GM15510 (cell line): ENCODE data around the gene B4GALNT3.

Experiments used
- POLR2A ChIP-seq: IDR thresholded peaks from 3 replicates; pipeline ENCODE4 v1.6.1; 2011; ENCODE audit warnings: borderline replicate concordance; ENCODE audit not compliant: insufficient read length; ENCODE audit errors: extremely low read depth

B4GALNT3 gene

DNA sequence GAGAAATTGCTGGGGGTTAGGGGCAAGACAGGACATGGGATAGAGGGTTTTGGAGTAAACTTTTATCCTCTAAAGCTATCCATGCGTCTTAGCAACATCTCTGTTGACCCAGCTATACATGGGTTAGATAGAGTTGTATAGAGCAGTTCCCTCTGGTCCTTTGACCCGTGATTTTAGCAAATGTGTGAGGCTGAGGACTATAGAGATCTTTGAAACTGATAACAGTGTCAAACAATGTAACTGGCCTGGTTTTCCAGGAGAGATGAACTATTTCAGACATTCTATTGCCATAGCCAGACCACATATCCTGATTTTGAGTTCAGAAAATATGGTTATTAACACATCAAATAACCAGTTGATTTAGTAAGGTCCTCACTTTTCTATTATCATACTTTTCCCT lies 60.4 kb downstream of the B4GALNT3 start:
- no peak for TF ChIP-seq POLR2A

DNA sequence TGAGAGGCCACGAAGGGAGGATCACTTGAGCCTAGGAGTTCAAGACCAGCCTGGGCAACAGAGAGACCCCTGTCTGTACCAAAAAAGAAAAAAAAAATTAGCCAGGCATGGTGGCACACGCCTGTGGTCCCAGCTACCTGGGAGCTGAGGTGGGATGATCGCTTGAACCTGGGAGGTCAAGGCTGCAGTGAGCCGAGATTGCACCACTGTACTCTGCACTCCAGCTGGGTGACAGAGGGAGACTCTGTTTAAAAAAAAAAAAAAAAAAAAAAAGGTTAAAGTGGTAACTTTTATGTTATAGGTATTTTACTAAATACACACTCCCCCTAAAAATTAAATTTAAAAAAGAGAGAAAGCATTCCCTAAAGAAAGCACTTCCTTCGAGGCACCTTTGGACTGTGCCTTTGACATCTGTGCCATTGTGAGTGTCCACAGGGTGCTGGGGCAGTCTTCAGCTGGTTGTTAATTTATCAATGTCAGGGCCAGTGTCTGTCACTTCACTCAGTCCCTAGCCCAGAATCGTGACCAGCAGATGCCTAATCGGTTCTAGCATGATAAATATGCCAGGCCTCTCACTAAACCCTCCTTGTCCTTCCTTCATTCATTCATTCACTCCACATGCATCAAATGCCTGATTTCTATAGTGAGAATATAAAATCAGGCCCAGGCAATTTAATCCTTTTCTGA lies 63.1 kb downstream of the B4GALNT3 start:
- no peak for TF ChIP-seq POLR2A

DNA sequence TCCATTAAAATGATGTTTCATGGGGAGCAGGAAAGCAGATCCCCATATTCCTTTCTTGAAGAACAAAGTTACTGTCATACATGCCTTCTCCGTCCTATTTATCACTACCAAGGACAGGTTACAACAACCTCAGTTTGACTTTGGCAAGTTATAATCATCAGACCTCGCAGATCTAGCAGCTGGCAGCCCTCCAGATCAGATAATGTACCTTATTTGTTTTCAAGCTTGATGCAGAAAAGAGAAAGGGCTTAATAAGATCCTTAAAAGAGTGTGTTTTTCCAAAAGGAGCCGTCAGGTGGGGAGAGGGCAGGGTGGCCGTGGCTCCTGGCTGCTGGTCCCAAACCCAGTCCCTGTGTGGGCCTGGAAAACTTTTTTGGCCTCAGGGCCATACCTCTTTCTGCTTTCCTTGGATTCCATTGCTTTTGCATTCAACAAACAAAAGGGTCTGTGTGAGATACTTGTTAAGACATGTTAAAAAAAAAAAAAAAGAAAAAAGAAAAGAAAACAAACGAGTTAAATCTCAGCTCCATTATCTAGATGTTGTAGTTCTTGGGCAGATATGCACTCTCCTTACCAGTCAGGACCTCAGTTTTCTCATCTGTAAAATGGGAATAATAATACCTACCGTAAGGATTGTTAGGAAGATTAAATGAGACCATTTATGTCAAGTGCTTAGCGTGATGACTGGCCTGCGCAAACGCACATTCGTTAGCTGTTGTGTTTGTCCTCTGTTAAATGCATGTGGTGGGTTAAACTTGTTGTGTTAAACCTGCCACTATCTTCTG lies 64.6 kb downstream of the B4GALNT3 start:
- no peak for TF ChIP-seq POLR2A

DNA sequence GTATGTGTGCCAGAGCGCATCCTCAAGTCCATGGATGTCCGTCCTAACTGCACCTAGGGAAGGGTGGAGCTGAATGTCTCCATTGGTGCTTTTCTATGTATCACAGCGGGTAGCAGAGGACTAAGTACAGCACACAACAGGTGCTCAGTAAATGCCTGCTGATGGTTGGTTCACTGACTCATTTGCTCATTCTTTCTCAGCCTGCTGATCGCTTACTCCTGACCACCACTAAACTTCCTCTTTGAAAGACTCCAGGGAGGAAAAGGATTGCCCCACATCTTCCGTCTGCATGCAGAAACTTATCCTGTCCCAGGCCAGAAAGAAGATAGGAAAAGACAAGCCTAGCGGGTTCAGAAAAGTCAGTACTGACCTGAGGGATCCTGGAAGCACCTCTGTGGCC lies 66.3 kb downstream of the B4GALNT3 start:
- TF ChIP-seq POLR2A: no peak

DNA sequence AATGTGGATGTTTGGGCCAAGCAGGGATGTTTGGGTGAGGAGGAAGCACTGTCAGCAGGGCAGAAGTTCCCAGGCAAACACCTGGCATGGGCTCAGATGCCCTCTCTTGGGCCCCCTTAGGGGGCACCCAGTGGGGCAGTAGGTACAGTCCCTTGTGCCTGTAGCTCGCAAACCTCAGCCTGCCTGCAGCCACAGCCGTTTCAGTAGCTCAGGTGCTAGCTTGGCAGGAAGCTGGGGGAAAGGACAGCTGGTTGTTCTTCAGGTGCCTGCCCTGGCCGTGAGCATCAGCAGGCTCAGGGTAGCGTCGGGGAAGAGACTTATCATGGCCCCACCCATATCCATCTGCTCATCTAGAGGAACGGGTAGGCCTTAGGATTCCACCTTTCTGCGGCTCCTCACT lies 67.5 kb downstream of the B4GALNT3 start:
- no peak for TF ChIP-seq POLR2A

DNA sequence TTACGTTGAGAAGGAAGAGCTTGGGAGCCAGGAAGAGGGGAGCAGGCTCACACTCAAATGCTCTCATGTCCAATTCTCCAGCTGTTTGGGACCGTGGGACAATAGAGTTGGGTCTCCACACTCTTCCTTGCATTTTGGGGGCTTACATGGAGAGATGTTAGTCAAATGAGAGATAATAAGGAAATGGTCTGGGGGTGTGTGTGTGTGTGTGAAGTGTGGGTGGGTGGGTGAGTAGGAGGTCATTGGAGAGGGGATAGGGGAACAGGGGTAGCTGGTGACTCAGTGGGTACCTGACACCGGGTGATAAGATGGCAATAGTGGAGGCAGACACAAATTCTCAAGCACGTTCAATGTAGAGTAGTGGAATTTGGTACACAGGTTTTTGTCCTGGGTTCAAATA lies 68.0 kb downstream of the B4GALNT3 start:
- TF ChIP-seq POLR2A: no peak

DNA sequence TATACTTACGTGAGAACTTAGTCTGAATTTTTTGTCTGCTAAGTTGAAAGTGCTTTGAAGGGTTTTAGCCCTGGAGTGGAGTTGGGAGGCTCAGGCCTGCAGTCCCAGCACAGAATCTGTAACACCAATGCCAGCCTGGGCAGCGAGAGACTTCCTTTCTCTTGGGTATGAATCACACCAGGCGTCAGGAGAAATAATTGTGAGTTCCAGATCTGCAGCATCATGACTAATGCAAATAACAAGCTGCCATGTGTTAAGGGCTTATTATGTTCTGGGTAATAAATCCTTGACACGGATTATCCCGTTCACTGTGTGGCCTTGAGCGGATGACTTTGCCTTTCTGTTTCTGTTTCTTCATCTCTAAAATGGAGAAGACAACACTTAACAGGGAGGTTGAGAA lies 70.6 kb downstream of the B4GALNT3 start:
- TF ChIP-seq POLR2A: no peak

DNA sequence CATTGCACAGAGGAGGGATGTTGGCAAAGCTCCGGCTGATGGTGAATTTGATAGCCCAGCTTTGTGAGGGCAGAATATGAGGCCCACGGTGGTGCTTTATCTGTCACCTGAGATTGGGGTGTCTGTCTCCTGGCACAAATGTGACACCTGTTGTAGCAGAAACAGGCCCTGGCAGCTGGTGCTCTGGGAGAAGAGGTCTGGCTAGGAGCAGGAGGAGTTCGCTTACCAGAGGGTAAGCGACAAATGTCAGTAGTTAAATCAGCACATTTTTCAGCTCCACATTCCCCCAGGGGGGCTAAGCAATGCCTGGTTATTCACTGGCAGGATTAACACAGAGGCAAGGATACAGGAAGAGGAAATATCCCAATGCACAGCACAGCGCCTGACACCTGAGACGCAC lies 71.1 kb downstream of the B4GALNT3 start:
- TF ChIP-seq POLR2A: no peak

DNA sequence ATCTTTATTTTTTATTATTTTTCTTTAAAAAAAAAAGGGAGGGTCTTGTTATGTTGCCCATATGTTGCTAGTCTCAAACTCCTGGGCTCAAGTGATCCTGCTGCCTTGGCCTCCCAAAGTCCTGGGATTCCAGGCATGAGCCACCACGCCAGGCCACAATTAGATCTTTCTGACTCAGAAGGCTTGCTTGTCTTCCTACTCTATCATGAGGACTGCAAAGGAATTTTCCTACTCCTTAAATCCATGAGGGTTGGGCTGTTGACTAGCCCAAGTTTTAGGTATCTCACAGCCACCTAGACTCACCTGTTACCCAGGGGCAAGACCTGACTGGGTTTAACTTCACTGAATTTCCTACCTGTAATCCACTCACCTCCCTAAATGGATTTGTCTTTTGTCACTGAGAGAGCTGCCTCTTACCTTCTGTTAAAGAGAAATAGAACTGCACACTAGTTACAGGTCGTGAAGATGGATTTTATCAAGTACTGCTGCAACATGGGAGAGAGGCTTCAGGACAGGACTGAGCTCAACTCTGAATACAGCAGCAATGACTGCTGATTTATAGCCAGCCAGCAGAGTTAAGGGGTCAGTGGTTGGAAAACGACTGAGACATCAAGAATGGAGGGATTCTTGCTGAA lies 72.3 kb downstream of the B4GALNT3 start:
- no peak for TF ChIP-seq POLR2A

DNA sequence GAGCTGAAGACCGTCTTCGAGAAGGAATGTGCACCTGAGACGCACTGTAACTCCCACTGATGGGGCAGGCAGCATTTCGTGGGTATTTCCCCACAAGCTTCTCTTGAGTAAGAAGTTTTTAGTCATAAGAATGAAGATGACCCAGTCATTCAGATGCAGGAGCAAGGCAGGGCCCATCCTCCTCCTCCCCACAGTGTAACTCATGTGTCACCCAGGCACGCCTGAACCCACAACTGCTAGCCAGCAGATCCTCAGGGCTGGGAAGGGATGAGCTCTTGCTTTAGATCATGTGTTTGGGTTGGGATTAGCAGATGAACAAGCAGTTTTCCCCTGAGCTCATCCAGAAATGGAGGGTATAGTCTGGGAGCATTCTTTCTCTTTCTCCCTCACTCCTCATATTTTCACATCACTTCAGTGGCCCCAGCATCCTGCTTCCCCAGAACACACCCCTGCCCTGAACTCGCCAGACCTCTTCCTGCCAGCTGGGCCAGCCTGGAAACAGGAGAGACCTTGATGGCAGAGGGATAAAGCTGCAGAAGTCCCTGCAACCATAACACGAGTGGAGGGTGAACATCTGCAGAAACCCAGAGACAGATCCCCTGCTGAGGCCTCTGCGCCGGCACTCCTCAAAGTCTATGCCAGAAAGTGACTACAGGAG lies 73.3 kb downstream of the B4GALNT3 start:
- TF ChIP-seq POLR2A: no peak

DNA sequence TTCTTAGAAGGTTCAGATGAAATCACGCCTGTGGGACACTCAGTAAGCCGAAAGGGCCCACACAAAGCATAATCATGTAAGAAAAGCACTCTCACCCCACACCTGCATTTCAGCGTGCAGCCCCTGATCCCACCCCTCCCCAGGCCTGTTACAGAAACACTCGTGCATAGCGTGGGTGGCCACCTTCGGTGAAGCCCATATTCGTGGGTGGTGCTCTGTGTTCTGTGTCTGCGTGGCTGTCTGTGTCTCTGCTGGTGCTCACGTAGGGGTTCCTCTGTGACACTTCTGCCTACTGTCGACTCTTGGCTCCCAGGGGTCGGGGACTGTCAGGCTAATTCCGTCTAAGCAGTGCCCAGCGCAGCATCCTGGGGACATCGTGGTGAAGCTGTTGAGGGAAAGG lies 74.0 kb downstream of the B4GALNT3 start:
- TF ChIP-seq POLR2A: no peak

DNA sequence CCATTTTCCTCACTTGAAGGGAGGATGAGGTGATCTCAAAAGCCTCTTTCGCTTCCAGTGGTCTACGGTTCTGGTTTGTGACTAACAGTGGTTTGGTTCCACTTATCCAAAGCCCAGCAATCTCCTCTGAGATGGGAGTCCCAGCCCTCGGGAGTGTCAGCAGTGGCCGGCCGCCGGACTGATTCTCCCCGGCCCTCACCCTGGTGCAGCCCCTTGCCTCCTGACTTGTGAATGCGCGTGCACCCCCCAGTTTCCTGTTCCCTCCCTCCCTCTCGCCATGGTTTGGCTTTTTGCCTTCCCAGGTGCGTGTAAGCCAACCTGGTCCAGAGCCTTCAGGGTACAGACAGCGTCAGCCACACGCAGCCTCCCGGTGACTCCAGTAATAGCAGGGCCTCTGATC lies 74.5 kb downstream of the B4GALNT3 start:
- TF ChIP-seq POLR2A: no peak

DNA sequence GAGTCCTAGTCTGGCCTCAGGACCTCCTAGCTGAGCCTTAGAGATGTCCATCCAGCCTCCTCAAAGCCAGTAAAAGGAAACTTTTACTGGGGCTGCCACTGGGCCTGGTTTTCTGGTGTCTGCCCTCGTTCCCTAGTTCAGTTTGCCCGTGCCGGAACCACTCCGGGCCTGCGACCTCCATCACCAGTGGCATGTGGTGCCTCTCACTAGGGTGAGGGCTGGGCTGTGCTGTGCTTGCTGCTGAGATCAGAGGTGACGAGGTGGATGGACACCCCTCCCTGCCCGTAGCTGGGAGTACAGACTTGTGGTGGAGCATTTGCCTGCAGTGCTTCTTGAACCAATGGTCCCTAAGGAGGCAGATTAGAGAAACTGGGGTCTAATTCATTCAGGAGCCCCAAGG lies 75.7 kb downstream of the B4GALNT3 start:
- no peak for TF ChIP-seq POLR2A

DNA sequence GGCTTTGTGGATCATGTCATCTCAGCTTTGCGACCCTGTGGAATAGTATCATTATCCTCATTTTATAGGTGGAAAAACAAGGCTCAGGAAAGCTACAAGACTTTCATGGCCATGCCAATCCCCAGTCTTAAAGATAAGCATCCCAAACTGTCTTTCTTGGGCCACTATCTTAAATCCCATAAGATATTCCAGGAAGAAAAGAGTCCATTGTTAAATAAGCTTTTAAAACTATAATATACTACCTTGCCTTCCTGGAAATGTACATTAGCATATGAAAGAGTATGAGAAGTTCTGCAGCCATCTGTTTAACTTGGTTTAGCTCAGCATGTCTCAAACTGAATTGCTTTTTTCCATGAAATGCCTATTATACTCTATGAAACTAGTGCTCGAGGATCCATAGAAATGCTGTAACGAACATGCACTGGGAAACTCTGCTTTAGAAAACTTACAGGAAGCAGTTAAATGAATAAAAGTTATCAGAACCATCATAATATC lies 77.1 kb downstream of the B4GALNT3 start:
- no peak for TF ChIP-seq POLR2A

DNA sequence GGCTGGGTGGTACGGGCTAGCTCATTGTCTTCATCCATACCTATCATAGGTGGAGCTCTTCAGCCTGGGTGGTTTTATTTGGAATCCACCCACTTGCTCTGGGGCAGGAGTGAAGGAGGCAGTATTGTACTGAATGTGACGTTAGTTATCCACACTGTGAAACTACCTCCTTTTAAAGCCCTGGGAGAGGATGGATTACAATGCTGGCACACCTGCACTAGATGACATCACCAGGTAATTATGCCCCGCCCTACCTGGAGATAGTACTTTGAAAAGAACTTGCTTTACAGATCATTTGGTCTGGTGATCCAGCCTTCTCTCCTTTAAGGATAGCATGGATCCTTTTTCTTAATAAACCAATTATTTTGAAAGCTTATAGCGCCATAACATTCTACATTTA lies 78.0 kb downstream of the B4GALNT3 start:
- TF ChIP-seq POLR2A: no peak
